WTC11 (cell line): ENCODE data around the gene NAALADL2. TPM values are rescaled to one million over a fixed set of nuclear protein-coding genes. Genes with fewer than 3 reads are reported as not detected.

ENCODE experiments used
- ATAC-seq: fragments of 200-7000 bp; cut with Tn5 transposase; 2 replicates; pipeline ENCODE4 v1.10.0; 2021; ENCODE audit warnings: mild to moderate bottlenecking, moderate library complexity
- CTCF ChIA-PET: fragments of 300-600 bp; sonication (Branson Sonifier 250); formaldehyde crosslinking; loops from one replicate; lab custom pipeline; 2021; ENCODE audit warnings: antibody characterized with exemption; lab: Charles Lee
- POLR2A ChIA-PET: fragments of 350-600 bp; sonication (Branson Sonifier 250); formaldehyde crosslinking; loops from one replicate; lab custom pipeline; 2021; ENCODE audit warnings: antibody characterized with exemption; lab: Charles Lee
- DNase-seq: peaks from one replicate; pipeline ENCODE4 v3.0.0; 2021; ENCODE audit warnings: low spot score
- H3K27ac Mint-ChIP-seq: 2 replicates; pipeline ENCODE4 v1.8.0; 2021; ENCODE audit warnings: mixed read lengths
- H3K27me3 Mint-ChIP-seq: 2 replicates; pipeline ENCODE4 v1.8.0; 2021; ENCODE audit warnings: low read depth, mild to moderate bottlenecking, moderate library complexity, mixed read lengths
- H3K36me3 Mint-ChIP-seq: 2 replicates; pipeline ENCODE4 v1.8.0; 2021; ENCODE audit warnings: mixed read lengths
- H3K4me1 Mint-ChIP-seq: 2 replicates; pipeline ENCODE4 v1.8.0; 2022; ENCODE audit warnings: mixed read lengths
- H3K4me3 Mint-ChIP-seq: 2 replicates; pipeline ENCODE4 v1.8.0; 2021; ENCODE audit warnings: mild to moderate bottlenecking, moderate library complexity, mixed read lengths
- H3K9me3 Mint-ChIP-seq: 2 replicates; pipeline ENCODE4 v1.8.0; 2021; ENCODE audit warnings: mixed read lengths
- ATF2 ChIP-seq: sonication (generic); formaldehyde crosslinking; IDR thresholded peaks from 2 replicates; pipeline ENCODE4 v1.8.1; 2022; ENCODE audit warnings: low read depth, missing genetic modification reagents, borderline replicate concordance
- CTCF ChIP-seq: fragments of 200-600 bp; IDR thresholded peaks from 2 replicates; pipeline ENCODE4 v1.8.0; 2022; ENCODE audit warnings: antibody characterized with exemption
- FOXK1 ChIP-seq: sonication (generic); formaldehyde crosslinking; IDR thresholded peaks from 2 replicates; pipeline ENCODE4 v1.8.0; 2022; ENCODE audit warnings: mild to moderate bottlenecking, moderate library complexity, missing genetic modification reagents
- FOXP1 ChIP-seq: sonication (generic); formaldehyde crosslinking; IDR thresholded peaks from 2 replicates; pipeline ENCODE4 v1.8.0; 2022; ENCODE audit warnings: missing genetic modification reagents, mild to moderate bottlenecking, moderate library complexity, borderline replicate concordance
- HMGA2 ChIP-seq: fragments of 250-450 bp; sonication (Bioruptor Pico); IDR thresholded peaks from 2 replicates; pipeline ENCODE4 v1.4.0; 2021; ENCODE audit warnings: mild to moderate bottlenecking, moderate library complexity
- IRF1 ChIP-seq: sonication (generic); formaldehyde crosslinking; IDR thresholded peaks from 2 replicates; pipeline ENCODE4 v1.8.0; 2023; ENCODE audit warnings: missing genetic modification reagents
- IRF2 ChIP-seq: sonication (generic); formaldehyde crosslinking; IDR thresholded peaks from 2 replicates; pipeline ENCODE4 v1.8.0; 2022; ENCODE audit warnings: low read depth, missing genetic modification reagents, borderline replicate concordance
- MAX ChIP-seq: sonication (generic); formaldehyde crosslinking; IDR thresholded peaks from 2 replicates; pipeline ENCODE4 v1.8.0; 2022; ENCODE audit warnings: mild to moderate bottlenecking, missing genetic modification reagents
- NFYB ChIP-seq: sonication (generic); formaldehyde crosslinking; conservative IDR thresholded peaks from 2 replicates; pipeline ENCODE4 v1.8.0; 2022; ENCODE audit warnings: low read depth, missing genetic modification reagents
- NR3C1 ChIP-seq: sonication (generic); formaldehyde crosslinking; conservative IDR thresholded peaks from 2 replicates; pipeline ENCODE4 v1.8.1; 2023; ENCODE audit warnings: low read depth, mild to moderate bottlenecking, missing genetic modification reagents
- PRDM15 ChIP-seq: sonication (generic); formaldehyde crosslinking; IDR thresholded peaks from 2 replicates; pipeline ENCODE4 v1.8.0; 2022; ENCODE audit warnings: missing genetic modification reagents
- PREB ChIP-seq: sonication (generic); formaldehyde crosslinking; IDR thresholded peaks from 2 replicates; pipeline ENCODE4 v1.8.1; 2022; ENCODE audit warnings: mild to moderate bottlenecking, missing genetic modification reagents, moderate library complexity, borderline replicate concordance
- USF1 ChIP-seq: sonication (generic); formaldehyde crosslinking; IDR thresholded peaks from 2 replicates; pipeline ENCODE4 v1.8.0; 2022; ENCODE audit warnings: mild to moderate bottlenecking, missing genetic modification reagents
- ZBTB21 ChIP-seq: sonication (generic); formaldehyde crosslinking; IDR thresholded peaks from 2 replicates; pipeline ENCODE4 v1.8.1; 2023; ENCODE audit warnings: mild to moderate bottlenecking, missing genetic modification reagents, borderline replicate concordance
- ZNF138 ChIP-seq: sonication (generic); formaldehyde crosslinking; conservative IDR thresholded peaks from 2 replicates; pipeline ENCODE4 v1.8.1; 2022; ENCODE audit warnings: mild to moderate bottlenecking, moderate library complexity, missing genetic modification reagents
- ZNF317 ChIP-seq: sonication (generic); formaldehyde crosslinking; IDR thresholded peaks from 2 replicates; pipeline ENCODE4 v1.8.1; 2023; ENCODE audit warnings: low read depth, mild to moderate bottlenecking, moderate library complexity, missing genetic modification reagents, borderline replicate concordance
- ZNF396 ChIP-seq: fragments of 250-450 bp; sonication (Bioruptor Pico); IDR thresholded peaks from 2 replicates; pipeline ENCODE4 v1.8.0; 2021; ENCODE audit warnings: mild to moderate bottlenecking, moderate library complexity, borderline replicate concordance
- ZNF416 ChIP-seq: fragments of 250-450 bp; sonication (Bioruptor Pico); IDR thresholded peaks from 2 replicates; pipeline ENCODE4 v1.9.0; 2021; ENCODE audit warnings: mild to moderate bottlenecking, inconsistent platforms
- ZSCAN18 ChIP-seq: fragments of 250-450 bp; sonication (Bioruptor Pico); IDR thresholded peaks from 2 replicates; pipeline ENCODE4 v2.1.2; 2022; ENCODE audit warnings: mild to moderate bottlenecking, moderate library complexity
- total RNA-seq: library from RNA; stranded (reverse); gene quantifications from 3 replicates; pipeline ENCODE4 v1.2.3, GENCODE V29; 2021

NAALADL2 gene
- total RNA-seq, 1 experiment from 2014 or later: 1.2 TPM

- ChIA-PET POLR2A (no interaction called here), CTCF (no interaction called here)
- DNase-seq: no peak
- H3K36me3 Mint-ChIP-seq: peaks cover 18% of the 10 kb centered on the region
- peaks cover 6% of the 10 kb centered on the region; the same call in 1 of the 2 replicates for H3K4me1 Mint-ChIP-seq
- peaks cover 7% of the 10 kb centered on the region for H3K27me3 Mint-ChIP-seq
- ATAC-seq: no peak
- no peak overlapping the region for H3K4me3 Mint-ChIP-seq
- H3K27ac Mint-ChIP-seq: no peak overlapping the region
- H3K9me3 Mint-ChIP-seq: peaks cover 32% of the 10 kb centered on the region
- no peak for TF ChIP-seq ZNF138
- no peak for TF ChIP-seq PREB
- no peak for TF ChIP-seq ZNF396 (CRISPR knock-in tag)
- no peak for TF ChIP-seq HMGA2 (CRISPR knock-in tag)
- TF ChIP-seq IRF2: no peak
- no peak for TF ChIP-seq NFYB (CRISPR knock-in tag)
- TF ChIP-seq, all 79 proteins: peak for 0
These were observed 79.0 kb downstream of the NAALADL2 start for GRCh38 chr3:174938102-174938501.

GRCh38 chr3:174940151-174940550 is 81.0 kb downstream of the NAALADL2 start:
- H3K9me3 Mint-ChIP-seq: peaks cover 32% of the 10 kb centered on the region
- ATAC-seq: no peak
- H3K4me1 Mint-ChIP-seq: peaks cover 6% of the 10 kb centered on the region; the same call in 1 of the 2 replicates
- H3K27me3 Mint-ChIP-seq: peaks cover 14% of the 10 kb centered on the region
- no peak for DNase-seq
- CTCF ChIA-PET: no interaction called here
- TF ChIP-seq CTCF: no peak
- no peak for TF ChIP-seq ZSCAN18 (CRISPR knock-in tag)
- no peak for TF ChIP-seq ATF2 (CRISPR knock-in tag)
- no peak for TF ChIP-seq NR3C1 (CRISPR knock-in tag)
- TF ChIP-seq, all 79 proteins: peak for 0
- Mint-ChIP-seq H3K4me3 (no peak overlapping the region), H3K27ac (no peak overlapping the region), H3K36me3 (peaks cover 18% of the 10 kb centered on the region)
- POLR2A ChIA-PET: no interaction called here

GRCh38 chr3:174945276-174945675 is 86.1 kb downstream of the NAALADL2 start:
- Mint-ChIP-seq H3K36me3 (peaks cover 18% of the 10 kb centered on the region), H3K9me3 (peaks cover 28% of the 10 kb centered on the region), H3K27ac (no peak overlapping the region), H3K27me3 (peaks cover 14% of the 10 kb centered on the region), H3K4me3 (no peak overlapping the region), H3K4me1 (peaks cover 6% of the 10 kb centered on the region; the same call in 1 of the 2 replicates)
- ChIA-PET POLR2A (no interaction called here), CTCF (no interaction called here)
- no peak for ATAC-seq
- no peak for DNase-seq
- TF ChIP-seq ZNF138 (no peak), USF1 (no peak), PRDM15 (no peak), ZNF317 (no peak), FOXK1 (no peak), IRF1 (no peak), MAX (CRISPR knock-in tag) (no peak), FOXP1 (CRISPR knock-in tag) (no peak), ZBTB21 (CRISPR knock-in tag) (no peak), ZNF416 (no peak)
